ENCODE measurements around the gene B3GAT2.

Gene B3GAT2

GRCh38 chr6:70956451-70957283 is at the start of gene B3GAT2:
B3GAT2 (minus strand) TSS chr6:70957060; CDS start chr6:70956429, 631 bp downstream.
- Histone ChIP-seq H3K4me1 (ENCODE audit: control insufficient read depth, insufficient read depth, low read length) (peaks cover 11% of the 10 kb centered on the region; the same call in 1 of the 2 replicates), H3K4me3 (ENCODE audit: low read depth, low read length) (peak within 1 kb of the TSS; percentile 69), H3K27me3 (ENCODE audit: control insufficient read depth, insufficient read depth, low read length) (peaks cover 66% of the 10 kb centered on the region), H3K27ac (ENCODE audit: low read depth, low read length) (no peak within 1 kb of the TSS), H3K9me3 (ENCODE audit: control insufficient read depth, insufficient read depth, low read length) (no peaks in the 10 kb centered on the region), H3K9ac (ENCODE audit: low read depth, low read length) (no peak within 1 kb of the TSS), H3K36me3 (ENCODE audit: control insufficient read depth, insufficient read depth, low read length) (no peaks in the 10 kb centered on the region)

- no peaks in the 10 kb centered on the region for H3K27me3 ChIP-seq (ENCODE audit: control insufficient read depth, insufficient read depth, low read length)
Measured at GRCh38 chr6:70998148-70998547, 41.3 kb upstream of the B3GAT2 start.

GRCh38 chr6:70997379-70997778 is 40.5 kb upstream of the B3GAT2 start:
- no peaks in the 10 kb centered on the region for H3K27me3 ChIP-seq (ENCODE audit: control insufficient read depth, insufficient read depth, low read length)
- H3K9ac ChIP-seq (ENCODE audit: low read depth, low read length): no peak overlapping the region
- H3K27ac ChIP-seq (ENCODE audit: low read depth, low read length): no peak overlapping the region
- H3K4me1 ChIP-seq (ENCODE audit: control insufficient read depth, insufficient read depth, low read length): no peaks in the 10 kb centered on the region
- no peak overlapping the region for H3K4me3 ChIP-seq (ENCODE audit: low read depth, low read length)
- H3K36me3 ChIP-seq (ENCODE audit: control insufficient read depth, insufficient read depth, low read length): no peaks in the 10 kb centered on the region
- no peaks in the 10 kb centered on the region for H3K9me3 ChIP-seq (ENCODE audit: control insufficient read depth, insufficient read depth, low read length)

More at GRCh38 chr6:70998148-70998547, 41.3 kb upstream of the B3GAT2 start:
- Histone ChIP-seq H3K9me3 (ENCODE audit: control insufficient read depth, insufficient read depth, low read length) (no peaks in the 10 kb centered on the region), H3K4me1 (ENCODE audit: control insufficient read depth, insufficient read depth, low read length) (no peaks in the 10 kb centered on the region), H3K27ac (ENCODE audit: low read depth, low read length) (no peak overlapping the region), H3K36me3 (ENCODE audit: control insufficient read depth, insufficient read depth, low read length) (no peaks in the 10 kb centered on the region), H3K4me3 (ENCODE audit: low read depth, low read length) (no peak overlapping the region), H3K9ac (ENCODE audit: low read depth, low read length) (no peak overlapping the region)

GRCh38 chr6:70996106-70996505 is 39.2 kb upstream of the B3GAT2 start:
- no peak overlapping the region for H3K4me3 ChIP-seq (ENCODE audit: low read depth, low read length)
- no peaks in the 10 kb centered on the region for H3K9me3 ChIP-seq (ENCODE audit: control insufficient read depth, insufficient read depth, low read length)
- no peak overlapping the region for H3K9ac ChIP-seq (ENCODE audit: low read depth, low read length)
- no peaks in the 10 kb centered on the region for H3K4me1 ChIP-seq (ENCODE audit: control insufficient read depth, insufficient read depth, low read length)
- H3K36me3 ChIP-seq (ENCODE audit: control insufficient read depth, insufficient read depth, low read length): no peaks in the 10 kb centered on the region
- no peak overlapping the region for H3K27ac ChIP-seq (ENCODE audit: low read depth, low read length)
- H3K27me3 ChIP-seq (ENCODE audit: control insufficient read depth, insufficient read depth, low read length): no peaks in the 10 kb centered on the region

- H3K9ac ChIP-seq (ENCODE audit: low read depth, low read length): no peak overlapping the region
- H3K4me3 ChIP-seq (ENCODE audit: low read depth, low read length): no peak overlapping the region
- no peaks in the 10 kb centered on the region for H3K4me1 ChIP-seq (ENCODE audit: control insufficient read depth, insufficient read depth, low read length)
- H3K36me3 ChIP-seq (ENCODE audit: control insufficient read depth, insufficient read depth, low read length): no peaks in the 10 kb centered on the region
- H3K27ac ChIP-seq (ENCODE audit: low read depth, low read length): no peak overlapping the region
- H3K27me3 ChIP-seq (ENCODE audit: control insufficient read depth, insufficient read depth, low read length): no peaks in the 10 kb centered on the region
- H3K9me3 ChIP-seq (ENCODE audit: control insufficient read depth, insufficient read depth, low read length): no peaks in the 10 kb centered on the region
Measured at GRCh38 chr6:70995411-70995810, 38.6 kb upstream of the B3GAT2 start.

GRCh38 chr6:70991253-70991652 is 34.4 kb upstream of the B3GAT2 start:
- Histone ChIP-seq H3K9ac (ENCODE audit: low read depth, low read length) (no peak overlapping the region), H3K27me3 (ENCODE audit: control insufficient read depth, insufficient read depth, low read length) (no peaks in the 10 kb centered on the region), H3K27ac (ENCODE audit: low read depth, low read length) (no peak overlapping the region), H3K9me3 (ENCODE audit: control insufficient read depth, insufficient read depth, low read length) (no peaks in the 10 kb centered on the region), H3K4me3 (ENCODE audit: low read depth, low read length) (no peak overlapping the region), H3K4me1 (ENCODE audit: control insufficient read depth, insufficient read depth, low read length) (no peaks in the 10 kb centered on the region), H3K36me3 (ENCODE audit: control insufficient read depth, insufficient read depth, low read length) (no peaks in the 10 kb centered on the region)

- no peak overlapping the region for H3K27ac ChIP-seq (ENCODE audit: low read depth, low read length)
- H3K27me3 ChIP-seq (ENCODE audit: control insufficient read depth, insufficient read depth, low read length): no peaks in the 10 kb centered on the region
- H3K36me3 ChIP-seq (ENCODE audit: control insufficient read depth, insufficient read depth, low read length): no peaks in the 10 kb centered on the region
- no peak overlapping the region for H3K9ac ChIP-seq (ENCODE audit: low read depth, low read length)
- no peaks in the 10 kb centered on the region for H3K4me1 ChIP-seq (ENCODE audit: control insufficient read depth, insufficient read depth, low read length)
- no peak overlapping the region for H3K4me3 ChIP-seq (ENCODE audit: low read depth, low read length)
- no peaks in the 10 kb centered on the region for H3K9me3 ChIP-seq (ENCODE audit: control insufficient read depth, insufficient read depth, low read length)
Measured at GRCh38 chr6:70985156-70985555, 28.3 kb upstream of the B3GAT2 start.

GRCh38 chr6:70982747-70983146 is 25.9 kb upstream of the B3GAT2 start:
- H3K9me3 ChIP-seq (ENCODE audit: control insufficient read depth, insufficient read depth, low read length): no peaks in the 10 kb centered on the region
- H3K9ac ChIP-seq (ENCODE audit: low read depth, low read length): no peak overlapping the region
- no peaks in the 10 kb centered on the region for H3K4me1 ChIP-seq (ENCODE audit: control insufficient read depth, insufficient read depth, low read length)
- no peaks in the 10 kb centered on the region for H3K36me3 ChIP-seq (ENCODE audit: control insufficient read depth, insufficient read depth, low read length)
- no peaks in the 10 kb centered on the region for H3K27me3 ChIP-seq (ENCODE audit: control insufficient read depth, insufficient read depth, low read length)
- H3K27ac ChIP-seq (ENCODE audit: low read depth, low read length): no peak overlapping the region
- H3K4me3 ChIP-seq (ENCODE audit: low read depth, low read length): no peak overlapping the region

- H3K27ac ChIP-seq (ENCODE audit: low read depth, low read length): no peak overlapping the region
Measured at GRCh38 chr6:70980727-70981126, 23.9 kb upstream of the B3GAT2 start.

GRCh38 chr6:70973604-70974003 is 16.7 kb upstream of the B3GAT2 start:
- Histone ChIP-seq H3K36me3 (ENCODE audit: control insufficient read depth, insufficient read depth, low read length) (no peaks in the 10 kb centered on the region), H3K27me3 (ENCODE audit: control insufficient read depth, insufficient read depth, low read length) (no peaks in the 10 kb centered on the region), H3K4me3 (ENCODE audit: low read depth, low read length) (no peak overlapping the region), H3K4me1 (ENCODE audit: control insufficient read depth, insufficient read depth, low read length) (no peaks in the 10 kb centered on the region), H3K9me3 (ENCODE audit: control insufficient read depth, insufficient read depth, low read length) (no peaks in the 10 kb centered on the region), H3K27ac (ENCODE audit: low read depth, low read length) (no peak overlapping the region), H3K9ac (ENCODE audit: low read depth, low read length) (no peak overlapping the region)

More at GRCh38 chr6:70980727-70981126, 23.9 kb upstream of the B3GAT2 start:
- H3K4me3 ChIP-seq (ENCODE audit: low read depth, low read length): no peak overlapping the region
- H3K27me3 ChIP-seq (ENCODE audit: control insufficient read depth, insufficient read depth, low read length): no peaks in the 10 kb centered on the region
- H3K9me3 ChIP-seq (ENCODE audit: control insufficient read depth, insufficient read depth, low read length): no peaks in the 10 kb centered on the region
- no peaks in the 10 kb centered on the region for H3K36me3 ChIP-seq (ENCODE audit: control insufficient read depth, insufficient read depth, low read length)
- no peaks in the 10 kb centered on the region for H3K4me1 ChIP-seq (ENCODE audit: control insufficient read depth, insufficient read depth, low read length)
- H3K9ac ChIP-seq (ENCODE audit: low read depth, low read length): no peak overlapping the region

- Histone ChIP-seq H3K36me3 (ENCODE audit: control insufficient read depth, insufficient read depth, low read length) (no peaks in the 10 kb centered on the region), H3K9me3 (ENCODE audit: control insufficient read depth, insufficient read depth, low read length) (no peaks in the 10 kb centered on the region), H3K9ac (ENCODE audit: low read depth, low read length) (no peak overlapping the region), H3K4me1 (ENCODE audit: control insufficient read depth, insufficient read depth, low read length) (no peaks in the 10 kb centered on the region), H3K27me3 (ENCODE audit: control insufficient read depth, insufficient read depth, low read length) (no peaks in the 10 kb centered on the region), H3K4me3 (ENCODE audit: low read depth, low read length) (no peak overlapping the region), H3K27ac (ENCODE audit: low read depth, low read length) (no peak overlapping the region)
Measured at GRCh38 chr6:70967049-70967448, 10.2 kb upstream of the B3GAT2 start.

Data from HUES48 (cell line).